Amniotic epithelial cell (primary cell): ENCODE measurements around the gene PBXIP1.
A peak's percentile ranks its signal among the peaks of the same experiment; 100 is the strongest.

Experiments used
- DNase-seq: peaks from one replicate; pipeline ENCODE4 v3.0.0-alpha.2; 2010; ENCODE audit warnings: low read depth

The PBXIP1 gene

DNA sequence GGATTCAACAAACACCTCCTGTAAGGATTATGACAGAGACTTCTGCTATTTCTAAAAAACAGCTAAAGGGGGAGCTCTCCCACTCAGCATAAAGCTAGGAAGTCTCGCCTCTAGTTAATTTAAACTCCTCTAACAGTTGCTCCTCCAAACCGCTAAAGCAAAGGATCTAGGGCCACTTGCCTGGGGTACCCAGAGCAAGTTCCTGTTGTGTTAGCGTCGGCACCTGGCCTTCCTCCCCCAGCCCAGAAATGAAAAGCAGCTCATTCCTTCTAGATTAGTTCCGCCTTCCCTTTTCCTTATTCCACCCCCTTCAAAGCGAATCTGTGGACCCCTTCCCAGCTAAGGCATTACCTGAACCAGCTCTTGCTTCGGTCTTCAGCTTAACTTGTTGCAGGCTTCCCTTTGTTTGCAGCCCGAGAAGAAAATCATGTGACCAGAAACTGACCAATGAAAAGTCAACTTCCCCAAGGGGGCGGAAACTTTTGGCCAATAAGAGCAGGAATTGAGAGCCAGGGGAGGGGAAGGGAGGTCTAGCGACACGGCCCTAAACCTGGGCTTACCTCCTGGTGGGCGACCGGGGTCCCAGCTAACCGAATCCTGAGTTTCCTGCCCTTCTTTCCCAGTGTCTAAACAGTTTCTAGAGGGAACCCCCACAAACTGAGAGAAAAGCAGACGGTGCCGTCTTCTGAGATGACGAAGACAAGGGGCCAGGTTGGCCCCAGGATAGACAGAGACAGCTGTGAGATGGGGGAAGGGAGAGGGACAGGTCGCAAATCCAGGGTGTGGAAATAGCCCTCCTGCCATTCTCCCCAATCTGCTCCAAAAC is at the start of gene PBXIP1:
Gene PBXIP1, minus strand, starts transcription at position 382 of the 826 bp plus-strand sequence. CDS start 2,378 bp downstream, outside the sequence.
- DNase-seq: peak; percentile 85

GRCh38 chr1:155005076-155006011 is 49.4 kb upstream of the PBXIP1 start:
- DNase-seq: no peak

DNA sequence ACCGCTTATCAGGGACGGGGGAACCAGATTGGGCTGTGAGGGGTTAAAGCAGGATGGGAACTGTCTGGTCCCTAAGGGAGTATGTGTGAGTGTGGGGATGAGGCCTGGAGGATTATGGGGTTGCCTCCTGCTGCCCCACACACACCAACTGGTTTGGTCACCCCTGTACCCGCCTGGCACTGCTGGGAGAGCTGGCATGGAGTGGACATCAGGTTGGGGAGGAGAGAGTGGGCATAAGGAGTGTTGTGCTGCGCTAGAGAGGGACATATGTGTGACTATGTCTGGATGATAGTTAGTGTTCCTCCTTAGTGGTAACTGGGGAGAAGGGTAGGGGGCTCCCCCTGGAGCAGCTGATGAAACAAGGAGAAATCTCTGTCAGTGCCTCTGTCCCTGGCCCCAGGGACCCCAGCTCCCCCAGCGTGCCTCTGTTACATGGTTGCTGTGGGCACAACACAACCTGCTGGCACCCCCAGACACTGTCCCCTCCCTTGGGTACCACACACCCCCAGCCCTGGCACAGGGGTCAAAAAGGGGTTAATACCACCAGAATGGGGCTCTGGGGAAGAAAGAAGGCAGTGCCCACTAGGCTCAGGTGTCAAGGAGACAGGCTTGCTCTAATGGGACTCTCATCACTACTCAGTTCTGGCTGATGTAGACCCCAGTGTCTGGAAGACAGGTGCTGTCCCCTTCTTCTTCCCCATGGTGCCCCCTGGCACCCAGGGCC is 48.6 kb upstream of the PBXIP1 start:
- DNase-seq: no peak

DNA sequence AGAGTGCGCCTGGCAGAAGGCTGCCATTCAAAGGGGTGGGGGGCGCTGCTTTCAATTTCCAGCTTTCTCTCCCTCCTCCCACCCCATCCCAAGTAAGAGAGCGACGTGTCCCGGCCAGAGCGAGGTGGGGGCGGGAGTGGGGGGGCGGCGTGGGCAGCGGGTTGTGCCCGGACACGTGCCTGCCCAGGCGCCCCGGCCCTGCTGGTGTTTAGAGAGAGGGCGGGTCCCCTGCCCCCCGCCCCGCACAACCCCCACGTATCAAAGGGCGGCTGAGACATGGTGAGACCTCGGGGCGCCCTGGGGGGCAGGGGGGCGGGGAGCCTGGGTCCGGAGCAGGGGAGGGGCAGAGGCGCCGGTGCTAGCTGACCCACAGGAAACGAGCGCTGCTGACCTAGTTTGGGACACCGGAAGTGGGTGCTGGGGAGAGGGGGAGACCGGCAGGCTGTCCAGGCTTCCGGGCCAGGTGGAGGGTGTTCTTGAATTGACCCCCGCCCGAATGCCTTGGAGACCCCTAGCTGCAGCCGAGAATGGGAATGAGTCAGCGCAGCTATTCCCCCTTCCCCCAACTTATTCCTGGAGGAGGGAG is 48.0 kb upstream of the PBXIP1 start:
- peak; percentile 52 for DNase-seq

GRCh38 chr1:155003227-155003765 is 47.4 kb upstream of the PBXIP1 start:
- DNase-seq: no peak

DNA sequence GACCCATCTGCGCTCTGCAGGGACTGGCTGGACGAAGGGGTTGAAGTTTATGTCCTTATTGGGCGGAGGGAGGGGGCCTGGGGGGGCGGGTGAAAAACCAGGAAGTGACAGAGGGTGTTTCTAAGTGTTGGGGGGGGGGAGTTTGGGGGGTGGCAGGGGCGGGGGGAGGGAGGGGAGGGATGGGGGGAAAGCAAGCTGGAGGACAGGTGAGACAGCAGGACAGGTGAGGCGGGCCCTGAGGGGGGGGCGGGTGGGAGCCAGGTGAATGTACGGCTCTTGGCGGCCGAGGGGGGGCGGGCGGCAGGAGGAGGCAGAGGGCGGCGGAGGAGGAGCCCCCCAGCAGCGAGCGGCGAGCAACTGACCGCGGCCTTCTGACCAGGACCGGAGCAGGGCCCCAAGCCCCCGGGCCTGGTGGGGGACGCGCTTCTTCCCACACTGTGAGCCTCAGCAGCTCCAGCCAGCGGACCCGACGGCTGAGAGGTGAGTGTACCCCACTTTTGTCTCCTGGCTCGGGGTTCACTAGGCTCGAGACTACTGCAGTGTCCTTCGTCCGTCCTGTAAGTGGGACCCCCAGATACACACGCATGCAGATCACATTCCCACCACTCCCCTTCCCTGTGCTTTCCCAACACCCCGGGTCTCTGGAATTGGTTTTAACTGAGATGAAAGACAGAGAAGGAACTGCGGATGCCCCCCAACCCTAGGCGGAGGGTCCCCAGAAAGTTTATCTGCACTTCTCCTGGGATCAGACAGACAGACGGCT is 46.7 kb upstream of the PBXIP1 start, which contains the start of gene ZBTB7B:
Gene ZBTB7B, plus strand, starts transcription at position 339 of the 763 bp plus-strand sequence. CDS start 11,859 bp downstream, outside the sequence.
- no peak for DNase-seq

GRCh38 chr1:155001675-155002463 is 46.0 kb upstream of the PBXIP1 start:
- DNase-seq: peak; percentile 98

GRCh38 chr1:155001425-155001674 is 45.5 kb upstream of the PBXIP1 start:
- no peak for DNase-seq

DNA sequence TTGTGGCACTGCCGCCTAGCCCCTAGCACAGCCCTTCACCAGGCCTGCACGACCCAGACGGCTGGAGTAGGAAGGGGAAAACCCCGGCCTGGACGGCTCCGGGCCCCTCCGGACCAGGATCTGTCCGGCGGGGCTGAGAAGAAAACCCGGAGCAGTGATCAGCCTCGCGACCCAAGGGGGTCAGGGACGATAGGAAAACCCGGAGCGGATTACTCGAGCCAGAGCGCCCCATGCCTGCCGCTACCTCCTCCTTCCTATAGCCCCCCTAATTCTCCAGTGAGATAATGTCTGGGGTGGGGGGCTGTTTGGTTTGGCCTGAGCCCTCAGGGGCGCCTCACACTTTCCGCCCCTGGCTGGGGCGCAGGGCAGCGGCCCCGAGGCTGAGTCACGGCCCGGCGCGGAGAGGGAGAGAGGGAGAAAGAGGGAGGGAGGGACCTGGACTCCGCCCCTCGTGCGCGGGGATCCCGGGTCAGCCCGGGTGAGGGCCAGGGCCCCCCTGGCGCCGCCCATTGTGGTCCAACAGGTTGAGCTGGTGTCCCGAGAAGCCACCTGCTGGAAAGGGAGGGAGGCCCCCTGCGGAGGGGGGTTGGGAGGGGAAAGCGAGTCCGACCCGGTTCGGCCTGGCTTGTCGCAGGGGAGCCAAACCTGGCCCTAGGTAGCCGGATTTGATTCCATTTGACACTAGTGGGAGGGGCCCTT is 45.0 kb upstream of the PBXIP1 start:
- DNase-seq: peak; percentile 86

- no peak for DNase-seq
Observed at GRCh38 chr1:155000411-155000725, 44.5 kb upstream of the PBXIP1 start.

- DNase-seq: no peak
Observed at GRCh38 chr1:154999571-155000410, 43.9 kb upstream of the PBXIP1 start.

GRCh38 chr1:154998818-154999570 is 43.1 kb upstream of the PBXIP1 start:
- DNase-seq: peak; percentile 56

DNA sequence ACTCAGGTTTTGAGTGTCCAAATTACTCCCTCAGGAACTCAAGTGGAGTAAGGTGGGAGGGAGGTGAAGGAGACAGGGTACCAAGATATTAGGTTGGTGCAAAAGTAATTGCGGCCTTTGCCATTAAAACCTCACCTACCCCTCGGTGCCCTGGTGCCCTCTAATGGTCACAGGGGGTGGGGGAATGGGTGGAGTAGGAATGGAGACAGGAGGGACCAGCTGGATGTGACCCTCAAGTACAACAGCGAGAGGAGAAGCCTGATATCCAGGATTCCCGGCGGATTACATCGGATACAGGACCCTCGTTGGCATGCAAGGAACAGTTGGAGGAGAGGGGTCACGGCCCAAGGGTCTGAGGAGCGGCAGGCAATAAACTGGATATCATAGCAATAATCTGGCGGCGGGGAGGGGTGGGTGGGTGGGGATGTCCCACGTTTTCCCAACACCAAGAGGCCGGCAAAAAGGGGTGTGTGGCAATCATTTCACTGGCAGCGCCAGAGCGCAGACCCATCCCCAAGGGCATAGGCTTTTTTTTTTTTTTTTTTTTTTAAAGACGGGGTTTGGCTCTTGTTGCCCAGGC is 42.4 kb upstream of the PBXIP1 start:
- no peak for DNase-seq

GRCh38 chr1:154996966-154997701 is 41.2 kb upstream of the PBXIP1 start:
- no peak for DNase-seq

- DNase-seq: peak; percentile 86
Observed at GRCh38 chr1:154995301-154995983, 39.5 kb upstream of the PBXIP1 start.

GRCh38 chr1:154994591-154994990 is 38.7 kb upstream of the PBXIP1 start:
- DNase-seq: no peak
